HepG2 (cell line): ENCODE measurements around the gene SSBP4. TPM values are rescaled to one million over a fixed set of nuclear protein-coding genes. Genes with fewer than 3 reads are reported as not detected.

Experiments used
- E2F5 ChIP-seq: sonication (generic); formaldehyde crosslinking; conservative IDR thresholded peaks from 2 replicates; pipeline ENCODE4 v1.4.0; 2020; ENCODE audit warnings: missing genetic modification reagents
- HNRNPH1 ChIP-seq: fragments of 200-400 bp; formaldehyde crosslinking; optimal IDR thresholded peaks from 2 replicates; pipeline ENCODE3; 2017; ENCODE audit warnings: mild to moderate bottlenecking, low read depth, low read length
- MLLT10 ChIP-seq: sonication (generic); formaldehyde crosslinking; IDR thresholded peaks from 2 replicates; pipeline ENCODE4 v1.4.0; 2020; ENCODE audit warnings: missing genetic modification reagents
- MTF1 ChIP-seq: sonication (generic); formaldehyde crosslinking; IDR thresholded peaks from 2 replicates; pipeline ENCODE4 v1.5.0; 2020; ENCODE audit warnings: missing genetic modification reagents
- RELA ChIP-seq: sonication (generic); formaldehyde crosslinking; IDR thresholded peaks from 2 replicates; pipeline ENCODE4 v1.4.0; 2020; ENCODE audit warnings: missing genetic modification reagents
- TAF1 ChIP-seq: sonication (generic); formaldehyde crosslinking; IDR thresholded peaks from 2 replicates; pipeline ENCODE4 v1.4.0; 2020; ENCODE audit warnings: missing genetic modification reagents
- TBL1XR1 ChIP-seq: fragments of 150-350 bp; IDR thresholded peaks from 2 replicates; pipeline ENCODE4 v1.6.1; 2014; ENCODE audit warnings: borderline replicate concordance, low read length; ENCODE audit not compliant: partially characterized antibody
- TEAD3 ChIP-seq: optimal IDR thresholded peaks from 2 replicates; pipeline ENCODE3; 2016; ENCODE audit warnings: borderline replicate concordance
- ZBTB39 ChIP-seq: sonication (generic); formaldehyde crosslinking; IDR thresholded peaks from 2 replicates; pipeline ENCODE4 v1.5.0; 2020; ENCODE audit warnings: missing genetic modification reagents
- ZNF256 ChIP-seq: sonication (generic); formaldehyde crosslinking; conservative IDR thresholded peaks from 2 replicates; pipeline ENCODE4 v1.4.0; 2020; ENCODE audit warnings: missing genetic modification reagents
- ZNF552 ChIP-seq: sonication (generic); formaldehyde crosslinking; IDR thresholded peaks from 2 replicates; pipeline ENCODE4 v1.9.0; 2022; ENCODE audit warnings: missing genetic modification reagents, mild to moderate bottlenecking, borderline replicate concordance
- ZNF615 ChIP-seq: sonication (generic); formaldehyde crosslinking; IDR thresholded peaks from 2 replicates; pipeline ENCODE4 v1.5.0; 2020; ENCODE audit warnings: mild to moderate bottlenecking, missing genetic modification reagents, borderline replicate concordance
- ZNF83 ChIP-seq: sonication (generic); formaldehyde crosslinking; IDR thresholded peaks from 2 replicates; pipeline ENCODE4 v1.4.0; 2020; ENCODE audit warnings: missing genetic modification reagents, mild to moderate bottlenecking, borderline replicate concordance
- polyA plus RNA-seq, 8 experiments: library from polyadenylated mRNA; depleted of rRNA in 3 of 8; stranded (reverse) in 7 of 8; unstranded in 1 of 8; fragments of >200 nt; fragmentation: Illumina TruSeq in 4 of 8; extraction: Trizol in 4 of 8; gene quantifications; 2 replicates each; pipeline versions ENCODE4 v1.2.1 to v1.2.3, GENCODE V29; 2011 to 2016; ENCODE audit warnings: low read depth in 4 of 8, missing spikeins in 1 of 8, mixed read lengths in 1 of 8; ENCODE audit not compliant: insufficient read depth in 1 of 8
- total RNA-seq, 5 experiments: library from RNA; depleted of rRNA; stranded (reverse); fragments of >200 nt; fragmentation: Illumina TruSeq; extraction: Trizol; gene quantifications; 2 replicates each; pipeline ENCODE4 v1.2.3, GENCODE V29; 2016; ENCODE audit warnings: low read depth in 1 of 5
- TF ChIP-seq, protein P1 (sequence below): sonication (generic); formaldehyde crosslinking; IDR thresholded peaks from 2 replicates; pipeline ENCODE4 v1.5.0; 2020; ENCODE audit warnings: missing genetic modification reagents
- TF ChIP-seq, protein P2 (sequence below): IDR thresholded peaks from 2 replicates; pipeline ENCODE4 v1.6.1; 2016; ENCODE audit warnings: low read depth, missing genetic modification reagents, missing compliant biosample characterization
- TF ChIP-seq, protein P3 (sequence below): sonication (generic); formaldehyde crosslinking; IDR thresholded peaks from 2 replicates; pipeline ENCODE4 v1.8.0; 2022; ENCODE audit warnings: mild to moderate bottlenecking, missing genetic modification reagents, moderate library complexity

The SSBP4 gene
- total and polyA plus RNA-seq, 2 of the 13 experiments (the other 11 are each of a cell fraction or from before 2014, with no cell fraction given): 20.8 to 39.5 TPM

- TF ChIP-seq, protein P1, sequence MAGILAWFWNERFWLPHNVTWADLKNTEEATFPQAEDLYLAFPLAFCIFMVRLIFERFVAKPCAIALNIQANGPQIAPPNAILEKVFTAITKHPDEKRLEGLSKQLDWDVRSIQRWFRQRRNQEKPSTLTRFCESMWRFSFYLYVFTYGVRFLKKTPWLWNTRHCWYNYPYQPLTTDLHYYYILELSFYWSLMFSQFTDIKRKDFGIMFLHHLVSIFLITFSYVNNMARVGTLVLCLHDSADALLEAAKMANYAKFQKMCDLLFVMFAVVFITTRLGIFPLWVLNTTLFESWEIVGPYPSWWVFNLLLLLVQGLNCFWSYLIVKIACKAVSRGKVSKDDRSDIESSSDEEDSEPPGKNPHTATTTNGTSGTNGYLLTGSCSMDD: no peak
- TF ChIP-seq HNRNPH1 (no peak), ZBTB39 (CRISPR knock-in tag) (peak; percentile 60; the same call in 1 of the 2 replicates), RELA (no peak), TBL1XR1 (no peak), MTF1 (CRISPR knock-in tag) (peak; percentile 95), ZNF256 (CRISPR knock-in tag) (no peak), TAF1 (CRISPR knock-in tag) (peak; percentile 70; the same call in 1 of the 2 replicates), ZNF83 (no peak), MLLT10 (CRISPR knock-in tag) (no peak), ZNF552 (CRISPR knock-in tag) (peak; percentile 95), TEAD3 (CRISPR knock-in tag) (peak; percentile 7), E2F5 (CRISPR knock-in tag) (peak; percentile 38; the same call in 1 of the 2 replicates), ZNF615 (CRISPR knock-in tag) (no peak)
- TF ChIP-seq, protein P2, sequence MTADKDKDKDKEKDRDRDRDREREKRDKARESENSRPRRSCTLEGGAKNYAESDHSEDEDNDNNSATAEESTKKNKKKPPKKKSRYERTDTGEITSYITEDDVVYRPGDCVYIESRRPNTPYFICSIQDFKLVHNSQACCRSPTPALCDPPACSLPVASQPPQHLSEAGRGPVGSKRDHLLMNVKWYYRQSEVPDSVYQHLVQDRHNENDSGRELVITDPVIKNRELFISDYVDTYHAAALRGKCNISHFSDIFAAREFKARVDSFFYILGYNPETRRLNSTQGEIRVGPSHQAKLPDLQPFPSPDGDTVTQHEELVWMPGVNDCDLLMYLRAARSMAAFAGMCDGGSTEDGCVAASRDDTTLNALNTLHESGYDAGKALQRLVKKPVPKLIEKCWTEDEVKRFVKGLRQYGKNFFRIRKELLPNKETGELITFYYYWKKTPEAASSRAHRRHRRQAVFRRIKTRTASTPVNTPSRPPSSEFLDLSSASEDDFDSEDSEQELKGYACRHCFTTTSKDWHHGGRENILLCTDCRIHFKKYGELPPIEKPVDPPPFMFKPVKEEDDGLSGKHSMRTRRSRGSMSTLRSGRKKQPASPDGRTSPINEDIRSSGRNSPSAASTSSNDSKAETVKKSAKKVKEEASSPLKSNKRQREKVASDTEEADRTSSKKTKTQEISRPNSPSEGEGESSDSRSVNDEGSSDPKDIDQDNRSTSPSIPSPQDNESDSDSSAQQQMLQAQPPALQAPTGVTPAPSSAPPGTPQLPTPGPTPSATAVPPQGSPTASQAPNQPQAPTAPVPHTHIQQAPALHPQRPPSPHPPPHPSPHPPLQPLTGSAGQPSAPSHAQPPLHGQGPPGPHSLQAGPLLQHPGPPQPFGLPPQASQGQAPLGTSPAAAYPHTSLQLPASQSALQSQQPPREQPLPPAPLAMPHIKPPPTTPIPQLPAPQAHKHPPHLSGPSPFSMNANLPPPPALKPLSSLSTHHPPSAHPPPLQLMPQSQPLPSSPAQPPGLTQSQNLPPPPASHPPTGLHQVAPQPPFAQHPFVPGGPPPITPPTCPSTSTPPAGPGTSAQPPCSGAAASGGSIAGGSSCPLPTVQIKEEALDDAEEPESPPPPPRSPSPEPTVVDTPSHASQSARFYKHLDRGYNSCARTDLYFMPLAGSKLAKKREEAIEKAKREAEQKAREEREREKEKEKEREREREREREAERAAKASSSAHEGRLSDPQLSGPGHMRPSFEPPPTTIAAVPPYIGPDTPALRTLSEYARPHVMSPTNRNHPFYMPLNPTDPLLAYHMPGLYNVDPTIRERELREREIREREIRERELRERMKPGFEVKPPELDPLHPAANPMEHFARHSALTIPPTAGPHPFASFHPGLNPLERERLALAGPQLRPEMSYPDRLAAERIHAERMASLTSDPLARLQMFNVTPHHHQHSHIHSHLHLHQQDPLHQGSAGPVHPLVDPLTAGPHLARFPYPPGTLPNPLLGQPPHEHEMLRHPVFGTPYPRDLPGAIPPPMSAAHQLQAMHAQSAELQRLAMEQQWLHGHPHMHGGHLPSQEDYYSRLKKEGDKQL: no peak
- TF ChIP-seq, protein P3, sequence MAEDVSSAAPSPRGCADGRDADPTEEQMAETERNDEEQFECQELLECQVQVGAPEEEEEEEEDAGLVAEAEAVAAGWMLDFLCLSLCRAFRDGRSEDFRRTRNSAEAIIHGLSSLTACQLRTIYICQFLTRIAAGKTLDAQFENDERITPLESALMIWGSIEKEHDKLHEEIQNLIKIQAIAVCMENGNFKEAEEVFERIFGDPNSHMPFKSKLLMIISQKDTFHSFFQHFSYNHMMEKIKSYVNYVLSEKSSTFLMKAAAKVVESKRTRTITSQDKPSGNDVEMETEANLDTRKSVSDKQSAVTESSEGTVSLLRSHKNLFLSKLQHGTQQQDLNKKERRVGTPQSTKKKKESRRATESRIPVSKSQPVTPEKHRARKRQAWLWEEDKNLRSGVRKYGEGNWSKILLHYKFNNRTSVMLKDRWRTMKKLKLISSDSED: no peak
Observed at GRCh38 chr19:18388100-18388959, 30.9 kb upstream of the SSBP4 start (continued).
